Stromal cell of bone marrow (primary cell): ENCODE measurements around the gene HSPA14.
"Not testable (repeated sequence)": the region's sequence is repeated elsewhere in the genome, so short reads cannot be mapped to it uniquely, and the experiment has no call there.

Source experiments
- DNase-seq: peaks from one replicate; pipeline ENCODE4 v3.0.0-alpha.2; 2012; ENCODE audit warnings: low read depth

Gene HSPA14

GRCh38 chr10:14837757-14838581 is at the start of gene HSPA14, which contains the start of the genes CDNF and MSANTD7:
HSPA14 (plus strand) TSS chr10:14838306; CDS start chr10:14838403, 97 bp downstream.
CDNF (minus strand) TSS chr10:14838037; CDS start chr10:14837946, 91 bp downstream.
MSANTD7 (plus strand) TSS chr10:14838306; CDS start chr10:14842285, 3,979 bp downstream.
- DNase-seq, result peak; percentile 99

GRCh38 chr10:14798636-14799035 is 39.5 kb upstream of the HSPA14 start:
- no peak for DNase-seq

- DNase-seq, result no peak
Observed at GRCh38 chr10:14800397-14800796, 37.7 kb upstream of the HSPA14 start.

GRCh38 chr10:14801723-14802122 is 36.4 kb upstream of the HSPA14 start:
- no peak for DNase-seq

- no peak for DNase-seq
Observed at GRCh38 chr10:14803827-14804226, 34.3 kb upstream of the HSPA14 start.

GRCh38 chr10:14806318-14806717 is 31.8 kb upstream of the HSPA14 start:
- DNase-seq, result no peak

GRCh38 chr10:14810969-14811953 is 26.8 kb upstream of the HSPA14 start:
- no peak for DNase-seq

- no peak for DNase-seq
Observed at GRCh38 chr10:14812271-14812670, 25.8 kb upstream of the HSPA14 start.

- no peak for DNase-seq
Observed at GRCh38 chr10:14815681-14816080, 22.4 kb upstream of the HSPA14 start.

- not testable (repeated sequence) for DNase-seq
Observed at GRCh38 chr10:14816717-14817116, 21.4 kb upstream of the HSPA14 start.

GRCh38 chr10:14820010-14820774 is 17.9 kb upstream of the HSPA14 start:
- peak; percentile 93 for DNase-seq

GRCh38 chr10:14820775-14821154 is 17.3 kb upstream of the HSPA14 start:
- DNase-seq, result no peak

GRCh38 chr10:14821635-14822375 is 16.3 kb upstream of the HSPA14 start:
- DNase-seq, result no peak

GRCh38 chr10:14822879-14823755 is 15.0 kb upstream of the HSPA14 start:
- DNase-seq, result no peak

GRCh38 chr10:14823966-14824365 is 14.1 kb upstream of the HSPA14 start:
- no peak for DNase-seq

GRCh38 chr10:14826076-14826829 is 11.9 kb upstream of the HSPA14 start:
- DNase-seq, result no peak

GRCh38 chr10:14833106-14833505 is 5.0 kb upstream of the HSPA14 start:
- DNase-seq, result no peak

- no peak for DNase-seq
Observed at GRCh38 chr10:14836208-14836607, 1.9 kb upstream of the HSPA14 start.

GRCh38 chr10:14837003-14837756 is 926 bp upstream of the HSPA14 start:
- DNase-seq, result no peak
